ENCODE measurements around the gene C4orf50. TPM values are rescaled to one million over a fixed set of nuclear protein-coding genes. Genes with fewer than 3 reads are reported as not detected.

Gene C4orf50
- total and polyA plus RNA-seq, 2 donors: 0.14 to 0.66 TPM

DNA sequence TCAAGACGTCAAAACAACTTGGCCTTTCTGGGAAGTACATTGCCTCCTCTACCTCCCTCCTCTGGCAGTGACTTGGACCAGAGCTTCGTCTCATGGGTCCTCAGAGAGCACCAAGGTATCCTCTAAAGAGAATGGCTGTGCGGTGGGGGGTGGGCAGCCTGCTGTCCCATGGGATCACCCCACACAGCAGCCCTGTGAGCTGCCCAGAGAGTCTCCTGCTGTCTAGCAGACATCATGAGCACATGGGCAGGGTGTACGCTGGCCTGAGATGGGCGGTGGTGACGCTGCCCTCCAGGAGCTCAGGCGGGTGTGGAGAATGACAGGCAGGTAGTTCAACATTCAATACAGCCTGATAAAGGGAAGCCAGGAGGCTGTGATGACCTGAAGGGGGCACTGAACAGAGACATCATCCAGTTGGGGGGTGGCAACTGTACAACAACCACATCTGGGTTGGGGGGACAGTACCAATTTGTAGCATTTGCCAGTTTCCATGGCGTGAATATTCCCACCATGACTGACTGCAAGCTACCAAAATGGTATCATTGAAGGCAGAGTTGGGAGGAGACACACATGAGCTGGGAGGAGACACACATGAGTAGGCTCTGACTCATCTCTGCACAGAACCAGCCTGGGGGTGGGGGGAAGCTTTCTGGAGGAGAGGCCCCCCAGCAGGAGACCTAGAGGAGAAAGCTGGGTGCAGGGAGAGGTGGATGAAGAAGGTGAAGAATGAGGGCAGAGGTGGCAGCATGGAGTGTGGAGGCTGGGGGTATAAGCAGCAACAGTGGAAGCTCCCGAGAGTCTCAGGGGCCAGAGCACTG, 35.9 kb downstream of the C4orf50 start:
- Histone ChIP-seq H3K4me1 (ENCODE audit: control insufficient read depth in 2 of 2, insufficient read depth in 2 of 2, low read length in 2 of 2) (no peaks in the 10 kb centered on the region), H3K36me3 (ENCODE audit: control insufficient read depth in 2 of 2, insufficient read depth in 2 of 2, low read length in 1 of 2) (no peaks in the 10 kb centered on the region), H3K27ac (ENCODE audit: low read depth in 1 of 2, low read length in 1 of 2) (no peak overlapping the region), H3K27me3 (ENCODE audit: control insufficient read depth in 2 of 2, insufficient read depth in 1 of 2, low read length in 1 of 2) (no peaks in the 10 kb centered on the region), H3K9me3 (ENCODE audit: control insufficient read depth in 2 of 2, insufficient read depth in 1 of 2, low read length in 1 of 2) (no peaks in the 10 kb centered on the region), H3K4me3 (ENCODE audit: low read length in 2 of 2) (no peak overlapping the region)
- no peak for DNase-seq (ENCODE audit: low read depth in 6 of 9, low spot score in 9 of 9)
- WGBS: 89% methylated on average over 9 of the region's 9 CpGs

DNA sequence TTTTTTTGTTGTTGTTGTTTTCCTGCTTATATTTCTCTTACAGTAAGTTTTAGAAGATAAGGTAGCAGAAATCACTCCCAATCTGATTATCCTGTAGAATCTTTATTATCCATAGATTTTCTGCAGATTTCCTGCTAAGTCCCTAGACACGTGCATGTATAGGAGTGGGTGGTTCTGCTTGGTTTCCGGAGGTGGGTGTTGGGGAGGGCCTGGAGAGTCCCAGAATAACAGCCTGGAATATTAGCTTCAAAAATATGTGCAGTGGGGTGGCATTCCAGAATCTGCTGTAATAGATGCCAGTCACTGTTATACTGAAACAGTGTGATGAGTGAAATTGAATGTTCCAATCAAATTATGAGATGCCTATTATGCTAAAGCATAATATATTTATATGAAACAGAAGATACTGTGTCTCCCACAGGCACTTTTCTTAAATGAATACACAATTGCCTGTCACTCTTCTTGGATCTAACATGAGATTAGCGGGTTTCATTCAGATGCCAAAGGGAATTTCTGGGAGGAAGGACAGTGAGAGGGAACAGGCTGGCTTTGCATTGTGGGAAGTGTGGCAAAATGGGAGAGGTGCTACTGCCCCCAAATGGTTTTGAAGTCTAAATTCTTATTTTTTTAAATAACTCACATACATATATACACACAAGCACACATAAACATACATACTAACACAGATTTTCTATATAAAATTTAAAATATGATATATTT, 37.6 kb downstream of the C4orf50 start:
- Histone ChIP-seq H3K4me1 (ENCODE audit: control insufficient read depth in 2 of 2, insufficient read depth in 2 of 2, low read length in 2 of 2) (no peaks in the 10 kb centered on the region), H3K4me3 (ENCODE audit: low read length in 2 of 2) (no peak overlapping the region), H3K9me3 (ENCODE audit: control insufficient read depth in 2 of 2, insufficient read depth in 1 of 2, low read length in 1 of 2) (no peaks in the 10 kb centered on the region), H3K27ac (ENCODE audit: low read depth in 1 of 2, low read length in 1 of 2) (no peak overlapping the region), H3K27me3 (ENCODE audit: control insufficient read depth in 2 of 2, insufficient read depth in 1 of 2, low read length in 1 of 2) (no peaks in the 10 kb centered on the region), H3K36me3 (ENCODE audit: control insufficient read depth in 2 of 2, insufficient read depth in 2 of 2, low read length in 1 of 2) (no peaks in the 10 kb centered on the region)
- DNase-seq (ENCODE audit: low read depth in 6 of 9, low spot score in 9 of 9): no peak
- WGBS: 64% methylated on average over 3 of the region's 3 CpGs

DNA sequence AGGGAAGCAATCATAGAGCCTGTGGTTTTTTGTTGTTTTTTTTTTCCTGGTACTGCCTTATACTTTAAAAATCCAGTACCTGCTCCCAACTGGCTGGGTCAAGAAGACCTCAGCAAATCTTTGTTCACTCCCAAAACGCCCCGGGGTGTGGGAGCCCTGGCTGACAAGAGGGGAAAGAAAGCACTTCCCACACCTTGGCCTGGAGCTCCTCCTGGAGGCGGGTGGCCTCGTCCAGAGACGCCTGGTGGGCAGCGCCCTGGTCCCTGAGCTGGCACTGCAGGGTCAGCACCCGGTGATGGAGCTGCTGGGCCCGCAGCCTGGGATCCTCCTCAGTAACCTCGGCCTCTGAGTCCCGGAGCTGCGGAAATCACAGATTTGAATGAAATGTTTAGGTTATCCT, 38.2 kb downstream of the C4orf50 start:
- no peaks in the 10 kb centered on the region for H3K9me3 ChIP-seq (ENCODE audit: control insufficient read depth in 2 of 2, insufficient read depth in 1 of 2, low read length in 1 of 2)
- no peak for DNase-seq (ENCODE audit: low read depth in 6 of 9, low spot score in 9 of 9)
- WGBS: 21% methylated on average over 11 of the region's 11 CpGs
- H3K4me1 ChIP-seq (ENCODE audit: control insufficient read depth in 2 of 2, insufficient read depth in 2 of 2, low read length in 2 of 2): no peaks in the 10 kb centered on the region
- H3K4me3 ChIP-seq (ENCODE audit: low read length in 2 of 2): no peak overlapping the region
- no peaks in the 10 kb centered on the region for H3K36me3 ChIP-seq (ENCODE audit: control insufficient read depth in 2 of 2, insufficient read depth in 2 of 2, low read length in 1 of 2)
- H3K27me3 ChIP-seq (ENCODE audit: control insufficient read depth in 2 of 2, insufficient read depth in 1 of 2, low read length in 1 of 2): no peaks in the 10 kb centered on the region
- H3K27ac ChIP-seq (ENCODE audit: low read depth in 1 of 2, low read length in 1 of 2): no peak overlapping the region

- no peaks in the 10 kb centered on the region for H3K27me3 ChIP-seq (ENCODE audit: control insufficient read depth in 2 of 2, insufficient read depth in 1 of 2, low read length in 1 of 2)
- H3K4me3 ChIP-seq (ENCODE audit: low read length in 2 of 2): no peak overlapping the region
- no peaks in the 10 kb centered on the region for H3K36me3 ChIP-seq (ENCODE audit: control insufficient read depth in 2 of 2, insufficient read depth in 2 of 2, low read length in 1 of 2)
- WGBS: 85% methylated on average over 9 of the region's 9 CpGs
- DNase-seq (ENCODE audit: low read depth in 6 of 9, low spot score in 9 of 9): no peak
- no peak overlapping the region for H3K27ac ChIP-seq (ENCODE audit: low read depth in 1 of 2, low read length in 1 of 2)
- no peaks in the 10 kb centered on the region for H3K9me3 ChIP-seq (ENCODE audit: control insufficient read depth in 2 of 2, insufficient read depth in 1 of 2, low read length in 1 of 2)
- H3K4me1 ChIP-seq (ENCODE audit: control insufficient read depth in 2 of 2, insufficient read depth in 2 of 2, low read length in 2 of 2): no peaks in the 10 kb centered on the region
Measured at GRCh38 chr4:5976921-5977320, 41.3 kb downstream of the C4orf50 start.

GRCh38 chr4:5976431-5976830, 41.8 kb downstream of the C4orf50 start:
- Histone ChIP-seq H3K27ac (ENCODE audit: low read depth in 1 of 2, low read length in 1 of 2) (no peak overlapping the region), H3K4me1 (ENCODE audit: control insufficient read depth in 2 of 2, insufficient read depth in 2 of 2, low read length in 2 of 2) (no peaks in the 10 kb centered on the region), H3K36me3 (ENCODE audit: control insufficient read depth in 2 of 2, insufficient read depth in 2 of 2, low read length in 1 of 2) (no peaks in the 10 kb centered on the region), H3K4me3 (ENCODE audit: low read length in 2 of 2) (no peak overlapping the region), H3K27me3 (ENCODE audit: control insufficient read depth in 2 of 2, insufficient read depth in 1 of 2, low read length in 1 of 2) (no peaks in the 10 kb centered on the region), H3K9me3 (ENCODE audit: control insufficient read depth in 2 of 2, insufficient read depth in 1 of 2, low read length in 1 of 2) (no peaks in the 10 kb centered on the region)
- WGBS: 91% methylated on average over 6 of the region's 6 CpGs
- DNase-seq (ENCODE audit: low read depth in 6 of 9, low spot score in 9 of 9): no peak

DNA sequence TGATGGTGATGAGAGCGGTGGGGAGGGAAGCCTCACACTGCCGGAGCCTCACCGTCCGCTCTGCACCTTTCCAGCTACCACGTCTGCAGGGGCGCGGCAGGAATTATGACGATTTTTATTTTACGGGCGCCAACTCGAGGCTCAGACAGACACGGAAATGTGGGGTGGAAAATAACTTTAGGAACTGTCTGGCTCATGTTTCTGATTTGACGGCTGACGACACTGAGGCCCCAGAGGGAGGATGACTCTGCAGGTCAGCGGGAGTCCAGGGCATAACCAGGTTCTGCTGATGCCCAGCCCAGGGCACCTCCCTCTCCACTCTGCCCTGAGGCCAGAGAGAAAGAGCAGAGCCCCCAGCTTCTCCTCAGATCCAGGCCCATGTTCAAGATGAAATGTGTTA, 43.9 kb downstream of the C4orf50 start:
- Histone ChIP-seq H3K27ac (ENCODE audit: low read depth in 1 of 2, low read length in 1 of 2) (no peak overlapping the region), H3K27me3 (ENCODE audit: control insufficient read depth in 2 of 2, insufficient read depth in 1 of 2, low read length in 1 of 2) (no peaks in the 10 kb centered on the region), H3K4me3 (ENCODE audit: low read length in 2 of 2) (no peak overlapping the region), H3K4me1 (ENCODE audit: control insufficient read depth in 2 of 2, insufficient read depth in 2 of 2, low read length in 2 of 2) (no peaks in the 10 kb centered on the region), H3K9me3 (ENCODE audit: control insufficient read depth in 2 of 2, insufficient read depth in 1 of 2, low read length in 1 of 2) (no peaks in the 10 kb centered on the region), H3K36me3 (ENCODE audit: control insufficient read depth in 2 of 2, insufficient read depth in 2 of 2, low read length in 1 of 2) (no peaks in the 10 kb centered on the region)
- WGBS: 88% methylated on average over 15 of the region's 15 CpGs
- DNase-seq (ENCODE audit: low read depth in 6 of 9, low spot score in 9 of 9): no peak

- no peak overlapping the region for H3K27ac ChIP-seq (ENCODE audit: low read depth in 1 of 2, low read length in 1 of 2)
- no peaks in the 10 kb centered on the region for H3K9me3 ChIP-seq (ENCODE audit: control insufficient read depth in 2 of 2, insufficient read depth in 1 of 2, low read length in 1 of 2)
- no peaks in the 10 kb centered on the region for H3K4me1 ChIP-seq (ENCODE audit: control insufficient read depth in 2 of 2, insufficient read depth in 2 of 2, low read length in 2 of 2)
- 84% methylated on average over 25 of the region's 25 CpGs for WGBS
- no peaks in the 10 kb centered on the region for H3K36me3 ChIP-seq (ENCODE audit: control insufficient read depth in 2 of 2, insufficient read depth in 2 of 2, low read length in 1 of 2)
- no peak overlapping the region for H3K4me3 ChIP-seq (ENCODE audit: low read length in 2 of 2)
- H3K27me3 ChIP-seq (ENCODE audit: control insufficient read depth in 2 of 2, insufficient read depth in 1 of 2, low read length in 1 of 2): no peaks in the 10 kb centered on the region
- no peak for DNase-seq (ENCODE audit: low read depth in 6 of 9, low spot score in 9 of 9)
Measured at GRCh38 chr4:5973486-5974220, 44.6 kb downstream of the C4orf50 start.

- H3K27ac ChIP-seq (ENCODE audit: low read depth in 1 of 2, low read length in 1 of 2): no peak overlapping the region
- WGBS: 76% methylated on average over 10 of the region's 10 CpGs
- H3K4me3 ChIP-seq (ENCODE audit: low read length in 2 of 2): no peak overlapping the region
- no peaks in the 10 kb centered on the region for H3K9me3 ChIP-seq (ENCODE audit: control insufficient read depth in 2 of 2, insufficient read depth in 1 of 2, low read length in 1 of 2)
- DNase-seq (ENCODE audit: low read depth in 6 of 9, low spot score in 9 of 9): no peak
- H3K36me3 ChIP-seq (ENCODE audit: control insufficient read depth in 2 of 2, insufficient read depth in 2 of 2, low read length in 1 of 2): no peaks in the 10 kb centered on the region
- H3K27me3 ChIP-seq (ENCODE audit: control insufficient read depth in 2 of 2, insufficient read depth in 1 of 2, low read length in 1 of 2): no peaks in the 10 kb centered on the region
- H3K4me1 ChIP-seq (ENCODE audit: control insufficient read depth in 2 of 2, insufficient read depth in 2 of 2, low read length in 2 of 2): no peaks in the 10 kb centered on the region
Measured at GRCh38 chr4:5973033-5973432, 45.2 kb downstream of the C4orf50 start.

GRCh38 chr4:5972571-5972970, 45.7 kb downstream of the C4orf50 start:
- no peaks in the 10 kb centered on the region for H3K9me3 ChIP-seq (ENCODE audit: control insufficient read depth in 2 of 2, insufficient read depth in 1 of 2, low read length in 1 of 2)
- no peaks in the 10 kb centered on the region for H3K27me3 ChIP-seq (ENCODE audit: control insufficient read depth in 2 of 2, insufficient read depth in 1 of 2, low read length in 1 of 2)
- DNase-seq (ENCODE audit: low read depth in 6 of 9, low spot score in 9 of 9): no peak
- no peaks in the 10 kb centered on the region for H3K4me1 ChIP-seq (ENCODE audit: control insufficient read depth in 2 of 2, insufficient read depth in 2 of 2, low read length in 2 of 2)
- no peak overlapping the region for H3K4me3 ChIP-seq (ENCODE audit: low read length in 2 of 2)
- H3K36me3 ChIP-seq (ENCODE audit: control insufficient read depth in 2 of 2, insufficient read depth in 2 of 2, low read length in 1 of 2): no peaks in the 10 kb centered on the region
- WGBS: 94% methylated on average over 11 of the region's 11 CpGs
- H3K27ac ChIP-seq (ENCODE audit: low read depth in 1 of 2, low read length in 1 of 2): no peak overlapping the region
